MM.1S (cell line): ENCODE data around the gene GBX1.

ENCODE experiments used
- EZH2 ChIP-seq: fragments of 300-600 bp; sonication (generic); optimal IDR thresholded peaks from 2 replicates; pipeline ENCODE3; 2017; ENCODE audit warnings: low read depth, mild to moderate bottlenecking, antibody characterized with exemption, low read length, mixed read lengths
- EZH2phosphoT487 ChIP-seq: fragments of 300-600 bp; sonication (generic); IDR thresholded peaks from 2 replicates; pipeline ENCODE4 v1.6.1; 2018; ENCODE audit warnings: antibody characterized with exemption, low read length
- TF ChIP-seq, protein P1 (sequence below): fragments of 300-600 bp; sonication (generic); IDR thresholded peaks from 2 replicates; pipeline ENCODE4 v1.5.1; 2016; ENCODE audit warnings: antibody characterized with exemption, low read length, mixed read lengths

DNA sequence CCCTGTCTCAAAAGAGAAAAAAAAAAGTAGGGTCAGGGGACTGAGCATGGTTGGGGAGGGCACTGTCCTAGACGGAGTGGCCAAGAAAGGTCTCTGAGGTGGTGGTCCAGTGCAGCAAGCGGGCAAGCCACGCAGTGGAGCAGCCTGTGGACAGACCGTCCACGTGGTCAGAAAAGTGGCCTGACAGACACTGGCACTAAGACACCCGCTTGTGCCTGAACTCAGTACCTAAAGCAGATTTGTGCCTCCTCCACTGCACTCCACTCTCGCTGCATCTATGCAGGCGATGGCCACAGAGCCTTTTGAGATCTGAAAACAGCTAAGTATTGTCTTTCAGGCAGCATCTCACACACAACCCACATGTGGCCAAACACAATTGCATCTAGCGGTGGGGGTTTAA lies 10.7 kb upstream of the GBX1 start:
- TF ChIP-seq, protein P1, sequence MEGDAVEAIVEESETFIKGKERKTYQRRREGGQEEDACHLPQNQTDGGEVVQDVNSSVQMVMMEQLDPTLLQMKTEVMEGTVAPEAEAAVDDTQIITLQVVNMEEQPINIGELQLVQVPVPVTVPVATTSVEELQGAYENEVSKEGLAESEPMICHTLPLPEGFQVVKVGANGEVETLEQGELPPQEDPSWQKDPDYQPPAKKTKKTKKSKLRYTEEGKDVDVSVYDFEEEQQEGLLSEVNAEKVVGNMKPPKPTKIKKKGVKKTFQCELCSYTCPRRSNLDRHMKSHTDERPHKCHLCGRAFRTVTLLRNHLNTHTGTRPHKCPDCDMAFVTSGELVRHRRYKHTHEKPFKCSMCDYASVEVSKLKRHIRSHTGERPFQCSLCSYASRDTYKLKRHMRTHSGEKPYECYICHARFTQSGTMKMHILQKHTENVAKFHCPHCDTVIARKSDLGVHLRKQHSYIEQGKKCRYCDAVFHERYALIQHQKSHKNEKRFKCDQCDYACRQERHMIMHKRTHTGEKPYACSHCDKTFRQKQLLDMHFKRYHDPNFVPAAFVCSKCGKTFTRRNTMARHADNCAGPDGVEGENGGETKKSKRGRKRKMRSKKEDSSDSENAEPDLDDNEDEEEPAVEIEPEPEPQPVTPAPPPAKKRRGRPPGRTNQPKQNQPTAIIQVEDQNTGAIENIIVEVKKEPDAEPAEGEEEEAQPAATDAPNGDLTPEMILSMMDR = no peak
- no peak for TF ChIP-seq EZH2
- TF ChIP-seq EZH2phosphoT487 = no peak
